ENCODE measurements around the gene CES4A.

Gene CES4A

DNA sequence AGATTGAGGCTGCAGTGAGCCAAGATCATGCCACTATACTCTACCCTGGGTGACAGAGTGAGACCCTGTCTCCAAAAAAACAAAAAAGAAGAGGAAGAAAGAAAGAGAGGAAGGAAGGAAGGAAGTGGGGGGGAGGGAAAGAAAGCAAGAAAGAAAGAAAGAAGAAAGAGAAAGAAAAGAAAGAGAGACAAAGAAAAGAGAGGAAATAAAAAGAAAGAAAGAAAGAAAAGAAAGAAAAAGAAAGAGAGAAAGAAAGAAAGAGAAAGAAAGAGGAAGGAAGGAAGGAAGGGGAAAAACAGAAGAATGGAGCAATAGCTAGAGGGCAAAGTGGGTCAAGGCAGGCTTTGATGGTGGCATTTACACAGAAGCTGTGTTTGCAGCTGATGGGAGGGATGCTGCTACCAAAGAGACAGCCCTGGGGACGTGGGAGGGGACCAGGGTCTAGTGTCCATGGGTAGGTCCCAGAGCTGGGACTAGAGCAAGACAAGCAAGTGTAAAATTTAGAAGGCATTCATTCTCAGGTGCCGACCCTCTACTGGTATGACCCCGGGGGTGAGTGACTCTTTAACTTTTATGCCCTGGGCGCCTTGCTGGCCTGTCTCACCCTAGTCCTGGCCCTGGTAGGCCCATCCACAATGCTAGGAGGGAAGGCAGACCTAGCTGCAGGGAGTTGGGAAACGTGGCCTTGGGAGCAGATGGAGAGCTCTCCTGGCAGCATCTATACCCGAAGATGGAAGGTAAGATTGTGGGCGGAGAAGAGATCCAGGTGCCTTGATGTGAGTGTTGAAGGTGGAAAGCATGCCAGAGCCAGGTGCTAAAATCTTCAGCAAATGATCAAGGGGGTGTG, 29.3 kb upstream of the CES4A start:
- no peaks in the 10 kb centered on the region for H3K36me3 ChIP-seq (ENCODE audit: insufficient read depth, insufficient read length, low read length)
- TF ChIP-seq YY1 (IDR thresholded peaks at IDR 0.05; ENCODE audit: insufficient read depth, insufficient read length) (no peak), ZNF274 (IDR thresholded peaks at IDR 0.05; ENCODE audit: low read depth, low read length) (no peak), SUZ12 (IDR thresholded peaks at IDR 0.05; ENCODE audit: extremely low read depth, insufficient read depth, insufficient read length) (no peak)
- H3K4me3 ChIP-seq (ENCODE audit: insufficient read length, low read depth): no peak overlapping the region
- no peak overlapping the region for H3K9ac ChIP-seq (ENCODE audit: insufficient read length, low read depth)
- no peaks in the 10 kb centered on the region for H3K9me3 ChIP-seq (ENCODE audit: insufficient read depth, low read length)
- no peaks in the 10 kb centered on the region for H3K4me1 ChIP-seq (ENCODE audit: insufficient read depth, insufficient read length)
- DNase-seq (ENCODE audit: low read depth, low spot score): no peak
- peaks cover 4% of the 10 kb centered on the region for H3K27me3 ChIP-seq (ENCODE audit: insufficient read depth, insufficient read length)

DNA sequence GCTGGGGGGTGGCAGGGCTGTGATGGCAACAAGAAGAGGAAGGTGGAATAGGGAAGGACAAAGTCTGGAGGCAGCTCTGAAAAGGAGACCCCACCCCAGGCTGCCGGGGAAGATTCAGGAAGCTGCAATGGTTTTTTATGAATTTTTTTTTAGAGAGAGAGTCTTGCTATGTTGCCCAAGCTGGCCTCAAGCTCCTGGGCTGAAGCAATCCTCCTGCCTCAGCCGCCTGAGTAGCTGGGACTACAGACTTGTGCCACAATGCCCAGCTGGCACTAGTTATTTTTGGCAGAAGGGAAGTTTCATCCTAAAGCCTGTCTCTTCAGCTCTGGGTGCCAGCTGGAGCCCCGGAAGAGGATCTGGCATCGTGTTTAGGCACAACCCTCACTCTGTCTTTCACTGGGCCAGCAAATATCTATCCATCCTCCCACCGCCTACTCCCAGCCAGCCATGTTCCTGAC, 28.7 kb upstream of the CES4A start:
- TF ChIP-seq YY1 (IDR thresholded peaks at IDR 0.05; ENCODE audit: insufficient read depth, insufficient read length): no peak

DNA sequence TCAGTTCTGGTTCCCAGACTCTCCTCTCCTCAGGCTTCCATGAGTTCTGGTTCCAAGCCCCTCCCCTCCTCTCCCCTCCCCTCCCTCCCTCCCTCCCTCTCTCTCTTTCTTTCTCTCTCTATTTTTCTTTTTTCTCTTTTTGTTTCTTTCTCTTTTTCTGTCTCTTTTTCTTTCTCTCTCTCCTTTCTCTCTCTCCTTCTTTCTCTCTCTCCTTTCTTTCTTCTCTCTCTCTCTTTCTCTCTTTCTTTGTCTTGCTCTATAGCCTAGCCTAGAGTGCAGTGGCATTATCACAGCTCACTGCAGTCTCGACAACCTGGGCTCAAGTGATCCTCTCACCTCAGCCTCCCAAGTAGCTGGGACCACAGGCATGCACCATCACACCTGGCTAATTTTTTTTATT, 28.1 kb upstream of the CES4A start:
- no peak overlapping the region for H3K9ac ChIP-seq (ENCODE audit: insufficient read length, low read depth)
- H3K4me1 ChIP-seq (ENCODE audit: insufficient read depth, insufficient read length): no peaks in the 10 kb centered on the region
- TF ChIP-seq YY1 (IDR thresholded peaks at IDR 0.05; ENCODE audit: insufficient read depth, insufficient read length) (no peak), ZNF274 (IDR thresholded peaks at IDR 0.05; ENCODE audit: low read depth, low read length) (no peak), SUZ12 (IDR thresholded peaks at IDR 0.05; ENCODE audit: extremely low read depth, insufficient read depth, insufficient read length) (no peak)

More for the DNA sequence above, 28.7 kb upstream of the CES4A start:
- no peak overlapping the region for H3K9ac ChIP-seq (ENCODE audit: insufficient read length, low read depth)
- no peak overlapping the region for H3K4me3 ChIP-seq (ENCODE audit: insufficient read length, low read depth)
- no peak for DNase-seq (ENCODE audit: low read depth, low spot score)
- H3K9me3 ChIP-seq (ENCODE audit: insufficient read depth, low read length): no peaks in the 10 kb centered on the region
- peaks cover 4% of the 10 kb centered on the region for H3K27me3 ChIP-seq (ENCODE audit: insufficient read depth, insufficient read length)
- H3K36me3 ChIP-seq (ENCODE audit: insufficient read depth, insufficient read length, low read length): no peaks in the 10 kb centered on the region
- H3K4me1 ChIP-seq (ENCODE audit: insufficient read depth, insufficient read length): no peaks in the 10 kb centered on the region

DNA sequence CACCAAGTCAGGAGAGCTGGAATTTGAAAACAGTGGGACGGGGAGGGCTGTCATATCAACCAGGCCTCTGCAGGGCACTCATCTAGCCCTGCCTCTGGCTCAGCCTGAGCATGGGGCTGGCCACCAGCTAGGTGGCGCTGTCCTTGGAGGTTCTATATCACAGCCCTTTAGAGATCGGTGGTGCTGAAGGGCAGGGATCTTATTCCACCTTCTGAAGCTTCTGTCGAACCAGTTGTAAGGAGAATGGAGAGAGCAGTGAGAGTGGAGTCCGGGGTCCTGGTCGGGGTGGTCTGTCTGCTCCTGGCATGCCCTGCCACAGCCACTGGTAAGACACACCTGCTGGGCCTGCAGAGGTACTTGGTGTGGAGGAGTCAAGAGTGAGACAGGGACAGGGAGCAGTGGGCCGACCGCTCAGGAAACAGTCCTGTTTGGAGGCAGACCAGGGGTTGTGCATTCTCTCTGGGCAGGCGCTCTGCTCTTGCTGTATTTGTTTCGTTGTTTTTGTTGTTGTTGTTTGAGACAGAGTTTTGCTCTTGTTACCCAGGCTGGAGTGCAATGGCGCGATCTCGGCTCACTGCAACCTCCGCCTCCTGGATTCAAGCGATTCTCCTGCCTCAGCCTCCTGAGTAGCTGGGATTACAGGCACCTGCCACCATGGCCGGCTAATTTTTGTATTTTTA, 27.2 kb upstream of the CES4A start, which contains the start of gene CES3:
CES3 (plus strand) TSS at position 202 of the 680 bp plus-strand sequence; CDS start at position 244, 42 bp downstream.
- Histone ChIP-seq H3K27me3 (ENCODE audit: insufficient read depth, insufficient read length) (peaks cover 4% of the 10 kb centered on the region), H3K36me3 (ENCODE audit: insufficient read depth, insufficient read length, low read length) (no peaks in the 10 kb centered on the region), H3K4me1 (ENCODE audit: insufficient read depth, insufficient read length) (no peaks in the 10 kb centered on the region), H3K4me3 (ENCODE audit: insufficient read length, low read depth) (peak within 1 kb of the TSS; percentile 48), H3K9ac (ENCODE audit: insufficient read length, low read depth) (peak within 1 kb of the TSS; percentile 53), H3K9me3 (ENCODE audit: insufficient read depth, low read length) (no peaks in the 10 kb centered on the region)
- peak; percentile 84 for DNase-seq (ENCODE audit: low read depth, low spot score)
- TF ChIP-seq ZNF274 (IDR thresholded peaks at IDR 0.05; ENCODE audit: low read depth, low read length) (no peak), YY1 (IDR thresholded peaks at IDR 0.05; ENCODE audit: insufficient read depth, insufficient read length) (no peak), SUZ12 (IDR thresholded peaks at IDR 0.05; ENCODE audit: extremely low read depth, insufficient read depth, insufficient read length) (no peak)

More for the DNA sequence above, 28.1 kb upstream of the CES4A start:
- no peak for DNase-seq (ENCODE audit: low read depth, low spot score)
- no peak overlapping the region for H3K4me3 ChIP-seq (ENCODE audit: insufficient read length, low read depth)
- H3K9me3 ChIP-seq (ENCODE audit: insufficient read depth, low read length): no peaks in the 10 kb centered on the region
- no peaks in the 10 kb centered on the region for H3K36me3 ChIP-seq (ENCODE audit: insufficient read depth, insufficient read length, low read length)
- peaks cover 4% of the 10 kb centered on the region for H3K27me3 ChIP-seq (ENCODE audit: insufficient read depth, insufficient read length)

DNA sequence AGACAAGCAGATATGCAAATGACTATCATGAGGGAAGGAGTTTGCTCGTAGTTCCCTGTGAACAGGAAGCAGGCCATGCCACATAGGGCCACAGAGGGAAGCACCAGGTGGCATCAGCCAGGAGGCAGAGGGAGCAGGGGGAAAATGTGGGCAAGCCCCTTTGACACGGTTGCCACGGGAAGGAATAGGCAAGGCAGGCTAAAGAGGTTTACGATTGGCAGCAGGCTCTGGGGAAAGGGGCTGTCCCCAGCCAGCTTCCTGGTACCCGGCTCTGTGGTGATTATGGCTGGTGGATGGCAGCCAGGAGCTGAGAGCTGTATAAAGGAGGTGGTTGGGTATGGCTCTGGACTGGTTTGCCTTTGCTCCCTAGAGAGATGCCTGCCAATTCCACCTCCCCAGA, 26.5 kb upstream of the CES4A start:
- no peaks in the 10 kb centered on the region for H3K4me1 ChIP-seq (ENCODE audit: insufficient read depth, insufficient read length)
- no peak overlapping the region for H3K4me3 ChIP-seq (ENCODE audit: insufficient read length, low read depth)
- no peak for DNase-seq (ENCODE audit: low read depth, low spot score)
- TF ChIP-seq ZNF274 (IDR thresholded peaks at IDR 0.05; ENCODE audit: low read depth, low read length): no peak
- TF ChIP-seq SUZ12 (IDR thresholded peaks at IDR 0.05; ENCODE audit: extremely low read depth, insufficient read depth, insufficient read length): no peak
- TF ChIP-seq YY1 (IDR thresholded peaks at IDR 0.05; ENCODE audit: insufficient read depth, insufficient read length): no peak
- peak overlapping the region; percentile 34 for H3K9ac ChIP-seq (ENCODE audit: insufficient read length, low read depth)
- peaks cover 4% of the 10 kb centered on the region for H3K27me3 ChIP-seq (ENCODE audit: insufficient read depth, insufficient read length)
- H3K9me3 ChIP-seq (ENCODE audit: insufficient read depth, low read length): no peaks in the 10 kb centered on the region
- H3K36me3 ChIP-seq (ENCODE audit: insufficient read depth, insufficient read length, low read length): no peaks in the 10 kb centered on the region

DNA sequence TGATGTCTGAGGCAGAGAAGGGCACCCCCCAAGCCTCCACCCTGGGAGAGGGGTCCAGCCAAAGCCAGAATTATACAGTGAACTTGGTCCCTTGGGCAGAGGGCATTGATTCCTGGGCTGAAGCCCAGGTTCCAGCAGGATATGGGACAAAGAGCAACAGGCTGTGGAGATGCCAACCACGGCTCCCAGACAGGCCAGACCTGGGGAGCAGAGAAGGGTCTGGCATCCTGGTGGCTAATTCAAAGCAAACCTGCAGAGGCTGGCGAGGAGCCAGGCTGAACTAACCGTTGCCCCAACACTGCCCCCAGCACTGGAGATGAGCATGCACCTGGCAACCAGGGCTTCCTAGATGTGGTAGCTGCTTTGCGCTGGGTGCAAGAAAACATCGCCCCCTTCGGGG, 24.3 kb upstream of the CES4A start:
- Histone ChIP-seq H3K9ac (ENCODE audit: insufficient read length, low read depth) (no peak overlapping the region), H3K27me3 (ENCODE audit: insufficient read depth, insufficient read length) (no peaks in the 10 kb centered on the region), H3K36me3 (ENCODE audit: insufficient read depth, insufficient read length, low read length) (no peaks in the 10 kb centered on the region), H3K4me3 (ENCODE audit: insufficient read length, low read depth) (no peak overlapping the region), H3K9me3 (ENCODE audit: insufficient read depth, low read length) (no peaks in the 10 kb centered on the region), H3K4me1 (ENCODE audit: insufficient read depth, insufficient read length) (no peaks in the 10 kb centered on the region)
- no peak for TF ChIP-seq ZNF274 (IDR thresholded peaks at IDR 0.05; ENCODE audit: low read depth, low read length)
- no peak for TF ChIP-seq YY1 (IDR thresholded peaks at IDR 0.05; ENCODE audit: insufficient read depth, insufficient read length)
- no peak for TF ChIP-seq SUZ12 (IDR thresholded peaks at IDR 0.05; ENCODE audit: extremely low read depth, insufficient read depth, insufficient read length)
- no peak for DNase-seq (ENCODE audit: low read depth, low spot score)

DNA sequence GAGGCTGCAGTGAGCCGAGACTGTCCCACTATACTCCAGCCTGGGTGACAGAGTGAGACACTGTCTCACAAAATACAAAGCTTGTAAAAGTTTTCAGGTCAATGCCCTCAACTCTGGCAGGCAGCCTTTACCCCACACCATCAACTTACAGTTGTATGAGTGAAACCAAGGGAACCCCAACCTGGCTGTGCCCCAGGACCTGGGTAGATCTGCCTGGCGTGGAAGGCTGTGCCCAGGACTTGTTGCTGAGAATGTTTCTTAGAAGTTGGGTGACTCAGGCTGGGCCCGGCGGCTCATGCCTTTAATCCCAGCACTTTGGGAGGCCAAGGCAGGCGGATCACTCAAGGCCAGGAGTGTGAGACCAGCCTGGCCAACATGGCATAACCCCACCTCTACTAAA, 19.5 kb upstream of the CES4A start:
- Histone ChIP-seq H3K4me1 (ENCODE audit: insufficient read depth, insufficient read length) (peaks cover 10% of the 10 kb centered on the region), H3K9ac (ENCODE audit: insufficient read length, low read depth) (no peak overlapping the region), H3K9me3 (ENCODE audit: insufficient read depth, low read length) (peaks cover 4% of the 10 kb centered on the region; the same call in 1 of the 2 replicates), H3K4me3 (ENCODE audit: insufficient read length, low read depth) (no peak overlapping the region), H3K27me3 (ENCODE audit: insufficient read depth, insufficient read length) (no peaks in the 10 kb centered on the region), H3K36me3 (ENCODE audit: insufficient read depth, insufficient read length, low read length) (no peaks in the 10 kb centered on the region)
- DNase-seq (ENCODE audit: low read depth, low spot score): no peak
- no peak for TF ChIP-seq SUZ12 (IDR thresholded peaks at IDR 0.05; ENCODE audit: extremely low read depth, insufficient read depth, insufficient read length)
- TF ChIP-seq ZNF274 (IDR thresholded peaks at IDR 0.05; ENCODE audit: low read depth, low read length): no peak
- TF ChIP-seq YY1 (IDR thresholded peaks at IDR 0.05; ENCODE audit: insufficient read depth, insufficient read length): no peak
